Left kidney (tissue), 2 donors: ENCODE data around the gene DNASE1L1. TPM values are rescaled to one million over a fixed set of nuclear protein-coding genes. Genes with fewer than 3 reads are reported as not detected.

Source experiments
- DNase-seq: peaks from one replicate; pipeline ENCODE4 v3.0.0-alpha.2; 2013
- polyA plus RNA-seq: library from polyadenylated mRNA; unstranded; fragments of 120-200 nt; gene quantifications from one replicate; pipeline ENCODE4 v1.2.1, GENCODE V29; 2013; ENCODE audit not compliant: insufficient read length

Gene DNASE1L1
- polyA plus RNA-seq, 1 donor: 13.1 TPM

DNA sequence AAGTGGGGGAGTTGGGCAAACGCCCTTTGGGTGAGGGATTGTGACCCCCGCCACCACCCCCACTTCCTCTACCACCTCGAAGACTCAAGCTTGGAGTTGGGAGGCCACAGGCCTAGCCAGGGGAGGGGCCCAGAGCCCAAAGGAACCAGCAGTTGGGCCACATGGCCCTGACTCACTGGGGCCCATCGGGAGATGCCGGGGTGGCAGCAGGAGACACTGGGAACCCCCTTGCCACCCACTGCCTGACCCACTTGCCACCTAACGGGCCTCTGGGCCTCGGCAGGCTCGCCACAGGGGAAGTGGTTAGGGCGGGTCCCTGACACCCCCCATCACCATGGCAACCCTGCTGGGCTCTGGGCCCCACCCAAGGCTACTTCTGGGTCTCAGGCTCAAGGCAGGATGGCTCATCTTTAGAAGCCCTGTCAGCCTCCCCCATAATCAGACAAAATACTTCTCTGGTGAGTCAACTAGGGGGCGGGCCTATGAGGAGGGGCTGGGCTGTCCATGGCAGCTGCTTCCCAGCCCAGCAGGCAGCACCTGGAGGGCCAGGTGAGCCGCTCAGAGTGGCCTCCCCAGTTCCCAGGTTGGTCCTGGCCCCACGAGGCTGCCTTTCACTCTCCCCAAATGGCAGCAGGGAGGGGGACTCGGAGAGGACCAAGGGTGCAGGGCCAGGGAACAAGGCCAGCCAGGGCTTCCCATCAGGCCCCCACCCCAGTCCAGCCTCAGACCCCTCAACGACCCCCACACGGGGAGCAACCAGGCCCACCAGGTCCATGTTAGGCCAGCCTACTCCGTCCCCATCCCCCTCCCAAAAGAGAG lies 40.2 kb downstream of the DNASE1L1 start:
- no peak for DNase-seq

DNA sequence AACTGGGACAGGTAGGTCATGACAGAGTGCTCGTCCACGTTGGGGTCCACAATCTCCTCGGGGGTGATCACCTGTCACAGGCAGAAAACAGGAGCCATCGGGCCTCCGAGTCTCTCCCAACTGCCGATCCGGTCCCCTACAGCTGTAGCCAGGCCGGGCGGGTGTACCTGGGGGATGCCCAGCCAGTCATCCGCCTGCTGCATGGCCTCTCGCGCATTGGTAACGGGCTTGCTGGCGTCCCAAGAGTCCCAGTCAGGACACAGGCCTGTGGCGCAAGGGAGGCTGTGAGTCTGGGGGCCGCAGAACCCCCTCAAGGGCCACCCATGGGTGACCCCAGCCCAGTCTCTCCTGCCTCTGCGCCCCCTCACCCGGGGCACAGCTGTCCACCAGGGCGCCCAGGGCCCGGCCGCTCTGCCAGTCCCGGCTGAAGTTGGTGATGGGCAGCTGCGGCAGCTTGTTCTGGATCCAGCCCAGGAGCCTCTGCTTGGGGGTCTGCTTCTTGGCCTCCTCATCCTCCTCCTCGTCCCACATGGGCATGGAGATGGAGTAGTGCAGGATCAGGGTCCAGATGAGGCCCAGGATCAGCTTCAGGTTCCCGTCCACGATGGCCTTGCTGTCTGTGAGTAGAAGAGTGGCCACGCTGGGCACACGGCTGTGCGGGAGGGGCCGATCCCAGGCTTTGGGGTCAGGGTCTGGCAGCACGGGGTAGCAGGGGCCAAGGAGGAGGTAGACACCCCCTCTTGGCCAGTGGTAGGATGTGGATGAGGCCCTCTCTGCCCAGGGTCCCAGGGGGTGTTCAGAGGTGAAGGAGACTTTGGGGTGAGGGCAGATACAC lies 41.4 kb downstream of the DNASE1L1 start:
- no peak for DNase-seq

DNA sequence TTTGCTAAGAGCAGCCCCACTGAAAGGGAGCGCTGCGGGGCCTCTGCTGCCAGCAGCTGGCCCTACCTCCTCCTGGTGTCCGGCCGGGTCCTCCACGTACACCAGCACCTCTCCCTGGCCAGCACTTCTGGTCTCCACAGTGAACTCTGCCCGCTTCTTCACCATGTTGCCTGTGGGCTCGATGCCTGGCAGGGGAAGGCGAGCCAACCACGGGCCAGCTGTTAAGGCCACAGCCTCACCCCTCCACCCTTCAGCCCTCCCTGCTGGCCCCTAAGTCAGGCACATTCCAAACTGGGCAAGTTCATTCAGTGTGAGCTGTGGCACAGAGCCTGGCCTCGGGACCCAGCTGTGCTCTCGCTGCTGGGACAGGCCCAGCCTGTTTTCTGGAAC lies 42.4 kb downstream of the DNASE1L1 start:
- DNase-seq: no peak

DNA sequence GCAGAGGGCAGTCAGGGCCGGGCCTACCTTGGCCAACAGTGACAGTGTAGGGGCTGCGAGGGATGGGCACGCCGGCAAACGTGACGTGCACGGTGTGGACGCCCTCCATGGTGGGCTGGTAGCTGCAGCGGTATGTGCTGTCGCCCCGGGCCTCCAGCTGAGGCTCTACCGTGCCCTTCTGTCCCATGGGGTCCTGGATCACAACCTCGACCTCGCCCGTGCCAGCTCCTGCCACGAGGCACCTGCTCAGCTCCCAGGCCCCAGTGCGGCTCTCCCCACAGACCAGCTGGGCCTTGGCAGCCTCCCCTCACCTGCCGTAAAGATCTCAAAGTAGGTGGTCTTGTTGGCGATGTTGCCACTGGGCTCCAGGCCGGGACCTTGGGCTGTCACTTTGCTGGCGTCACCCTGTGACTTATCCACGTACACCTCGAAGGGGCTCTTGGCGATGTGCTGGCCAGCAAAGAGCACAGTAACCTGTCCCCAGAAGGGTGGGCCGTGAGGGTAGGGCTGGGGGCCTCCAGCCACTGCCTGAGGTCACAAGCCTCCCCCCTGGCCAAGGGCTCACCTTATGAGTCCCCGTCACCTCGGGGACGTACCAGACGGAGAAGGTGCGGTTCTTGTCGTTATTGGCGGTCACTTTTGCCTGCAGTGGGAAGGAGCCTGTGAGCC lies 42.9 kb downstream of the DNASE1L1 start:
- DNase-seq: no peak

DNA sequence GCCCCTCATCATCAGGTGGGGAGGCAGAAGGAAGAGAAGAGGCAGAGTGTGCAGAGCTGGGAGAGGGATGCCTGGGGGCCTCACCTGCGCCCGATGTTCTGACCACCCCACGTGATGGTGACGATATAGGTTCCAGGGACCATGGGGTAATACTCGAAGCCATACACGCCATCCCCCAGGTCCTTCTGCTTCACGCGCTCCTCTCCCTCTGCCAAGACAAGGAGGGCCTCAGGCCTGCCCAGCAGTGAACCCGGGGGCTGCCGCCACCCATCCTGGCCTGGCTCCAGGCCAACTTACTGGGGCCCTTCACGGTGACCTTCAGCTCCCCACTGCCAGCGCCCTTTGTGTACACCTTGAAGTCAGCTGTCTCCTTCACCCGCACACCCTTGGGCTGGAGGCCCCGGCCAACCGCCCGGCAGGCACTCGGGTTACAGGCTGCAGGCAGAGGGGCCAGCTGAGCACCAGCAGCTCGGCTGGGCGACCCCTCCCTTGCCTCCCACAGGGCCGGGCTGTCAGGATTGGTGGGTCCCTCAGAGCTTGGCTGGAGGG lies 43.9 kb downstream of the DNASE1L1 start:
- no peak for DNase-seq

DNA sequence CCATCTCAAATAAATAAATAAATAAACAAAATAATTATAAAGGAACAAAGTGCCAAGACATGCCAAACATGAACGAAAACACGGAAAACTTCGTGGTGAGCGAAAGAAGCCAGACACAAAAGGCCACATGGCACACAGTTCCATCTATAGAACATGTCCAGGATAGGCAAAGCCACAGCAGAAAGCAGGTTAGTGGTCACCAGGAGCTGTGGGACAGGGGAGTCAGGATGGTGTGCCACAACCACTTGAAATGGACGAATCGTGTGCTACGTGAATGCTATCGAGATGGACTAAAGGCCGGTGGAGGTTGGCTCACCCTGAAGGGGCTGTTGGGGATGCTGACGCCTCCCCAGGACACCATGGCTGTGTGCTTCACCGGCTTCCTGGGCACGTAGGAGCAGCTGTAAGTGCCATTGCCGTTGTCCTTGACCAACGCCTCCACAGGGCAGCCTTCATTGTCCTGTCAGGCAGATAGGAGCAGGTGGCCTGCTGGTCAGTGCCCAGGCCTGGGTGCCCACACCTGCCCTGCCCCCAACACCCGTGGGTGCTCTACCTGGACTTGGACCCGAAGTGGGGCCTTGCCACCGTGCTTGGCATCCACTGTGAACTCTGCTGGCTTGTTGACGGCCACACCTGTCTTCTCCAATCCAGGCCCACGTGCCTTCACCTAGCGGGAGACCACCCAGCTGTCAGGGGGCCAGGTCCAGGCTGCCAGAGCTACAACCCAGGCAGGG lies 45.2 kb downstream of the DNASE1L1 start:
- no peak for DNase-seq

DNA sequence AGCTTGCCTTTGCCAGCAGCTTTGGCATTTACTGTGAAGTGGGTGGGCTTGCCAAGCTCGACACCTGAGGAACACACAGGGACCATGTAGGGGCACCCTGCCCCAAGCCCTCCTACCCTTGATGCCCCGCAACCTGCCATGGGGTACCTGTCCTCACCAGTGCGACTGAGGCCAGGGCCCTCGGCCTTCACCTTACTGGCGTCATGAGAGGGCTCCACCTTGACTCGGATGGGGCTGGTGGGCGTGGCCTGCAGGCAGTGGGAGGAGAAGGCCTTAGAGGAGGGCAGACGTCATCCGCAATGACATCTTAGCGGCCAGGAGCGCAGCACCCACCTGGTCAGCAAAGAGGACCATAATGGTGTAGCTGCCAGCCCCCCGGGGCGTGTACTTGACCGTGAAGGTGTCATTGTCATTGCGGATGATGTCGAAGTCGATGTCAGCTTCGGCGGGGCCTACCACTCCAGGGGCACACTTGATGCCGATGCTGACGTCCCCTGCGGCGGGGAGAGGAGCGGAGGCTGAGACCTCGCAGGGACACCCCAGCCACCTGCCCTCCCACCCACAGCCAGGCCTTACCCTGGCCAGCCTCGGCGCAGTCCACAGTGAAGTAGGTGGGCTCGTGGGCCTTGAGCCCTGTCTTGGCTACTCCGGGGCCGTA lies 46.8 kb downstream of the DNASE1L1 start:
- no peak for DNase-seq

DNA sequence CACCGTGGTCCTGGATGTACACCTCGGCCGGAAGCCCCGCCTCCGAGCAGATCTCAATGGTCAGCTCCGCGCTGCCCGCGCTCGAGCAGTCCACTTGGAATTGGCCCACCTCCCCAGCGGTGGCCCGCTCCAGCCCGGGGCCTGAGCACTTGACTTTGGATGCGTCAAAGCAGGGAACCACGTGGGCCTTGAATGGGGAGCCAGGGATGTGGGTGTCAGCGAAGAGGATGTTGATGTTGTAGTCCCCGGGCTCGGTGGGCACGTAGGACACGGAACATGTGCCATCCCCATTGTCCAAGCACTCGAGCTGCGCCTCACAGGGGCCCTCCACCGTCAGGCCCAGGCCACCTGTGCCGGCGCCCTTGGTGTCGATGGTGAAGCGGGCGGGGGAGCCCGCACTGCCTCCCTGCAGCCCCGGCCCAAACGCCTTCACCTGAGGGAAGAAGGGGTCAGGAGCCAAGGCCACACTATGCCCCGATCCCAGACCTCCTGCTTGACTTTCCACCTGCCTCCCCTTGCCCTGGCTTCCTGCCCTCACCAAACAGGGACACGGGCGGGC lies 48.8 kb downstream of the DNASE1L1 start:
- no peak for DNase-seq

DNA sequence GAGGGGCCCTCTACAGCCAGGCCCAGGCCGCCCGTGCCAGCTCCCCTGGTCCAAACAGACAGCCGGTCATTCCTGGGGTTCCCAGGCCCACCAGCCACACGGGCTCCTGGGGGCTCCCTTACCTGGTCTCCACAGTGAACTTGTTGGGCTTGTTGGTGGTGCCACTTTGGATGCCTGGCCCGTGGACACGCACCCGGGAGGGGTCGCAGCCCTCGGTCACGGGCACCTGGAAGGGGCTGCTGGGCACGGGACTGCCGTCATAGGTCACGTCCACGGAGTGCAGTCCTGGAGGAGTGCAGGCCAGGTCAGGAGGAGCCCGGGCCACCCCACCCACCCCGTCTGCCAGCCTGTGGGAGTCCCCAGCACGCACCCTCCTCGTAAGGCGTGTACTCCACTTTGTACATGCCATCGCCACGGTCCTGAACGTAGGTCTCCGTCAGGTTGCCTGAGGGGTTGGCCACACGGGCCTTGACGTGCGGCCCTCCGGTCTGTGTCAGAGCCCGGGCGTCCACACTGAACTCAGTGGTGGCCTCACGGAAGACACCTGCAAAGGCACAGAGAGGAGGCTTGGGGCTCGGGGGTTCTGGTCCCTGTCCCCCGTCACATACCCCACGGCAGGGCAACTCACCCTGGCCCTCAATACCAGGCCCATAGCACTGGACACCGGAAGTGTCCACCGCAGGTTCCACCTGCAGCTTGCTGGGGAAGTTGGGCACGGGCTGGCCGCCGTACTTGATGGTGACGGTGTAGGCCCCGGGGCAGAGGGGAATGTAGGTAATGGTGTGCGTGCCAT lies 49.5 kb downstream of the DNASE1L1 start:
- DNase-seq: no peak

DNA sequence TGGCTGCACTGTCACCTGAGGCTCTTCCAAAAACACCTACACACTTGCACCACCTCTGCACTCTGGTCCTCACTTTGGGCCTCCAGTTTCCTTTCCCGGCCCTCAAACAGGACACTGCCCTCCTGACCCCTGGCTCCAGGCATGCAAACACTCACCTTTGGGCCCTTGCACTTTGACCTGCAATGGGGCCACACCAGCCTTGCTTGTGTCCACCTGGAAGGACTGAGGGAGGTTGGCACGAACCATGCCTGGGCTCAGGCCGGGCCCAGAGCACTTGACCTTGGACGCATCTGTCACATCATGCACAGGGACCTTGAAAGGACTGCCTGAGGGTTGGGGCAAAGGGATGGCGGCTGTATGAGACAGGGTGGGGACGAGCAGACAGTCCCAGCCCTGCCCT lies 50.2 kb downstream of the DNASE1L1 start:
- no peak for DNase-seq

DNA sequence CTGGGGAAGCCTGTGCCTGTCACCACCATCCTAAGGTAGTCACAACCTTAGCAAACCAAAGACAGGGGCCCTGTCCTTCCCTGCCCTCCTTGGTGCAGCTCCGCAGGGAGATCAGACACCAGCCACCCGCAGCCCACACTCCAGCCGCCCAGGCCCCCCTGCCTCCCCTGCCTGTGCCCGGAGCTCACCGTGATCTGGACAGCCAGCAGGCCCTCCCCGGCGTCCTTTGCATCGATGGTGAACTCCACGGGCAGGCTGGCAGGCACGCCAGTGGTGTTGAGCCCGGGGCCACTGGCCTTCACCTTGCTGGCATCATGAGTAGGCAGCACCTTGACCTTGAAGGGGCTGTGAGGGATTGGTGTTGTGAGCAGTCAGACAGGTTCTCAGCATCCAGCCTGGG lies 51.0 kb downstream of the DNASE1L1 start:
- no peak for DNase-seq

DNA sequence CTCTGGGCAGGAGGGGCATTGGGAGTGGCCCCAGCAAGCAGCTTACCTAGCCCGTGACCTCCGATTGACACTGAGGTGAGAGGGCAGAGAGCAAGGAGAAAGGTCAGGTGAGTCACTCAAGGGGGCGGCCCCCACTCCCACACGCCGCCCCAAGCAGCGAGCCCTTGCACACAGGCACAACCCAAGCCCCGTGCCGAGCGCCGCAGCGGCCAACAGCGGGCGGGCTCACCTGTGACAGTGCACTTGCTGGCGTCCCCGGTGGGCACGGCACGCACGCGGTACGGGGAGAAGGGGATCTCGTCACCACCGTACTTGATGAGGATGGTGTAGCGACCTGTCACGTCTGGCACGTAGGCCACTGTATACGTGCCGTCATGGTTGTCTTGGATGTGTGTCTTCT lies 51.8 kb downstream of the DNASE1L1 start:
- no peak for DNase-seq

DNA sequence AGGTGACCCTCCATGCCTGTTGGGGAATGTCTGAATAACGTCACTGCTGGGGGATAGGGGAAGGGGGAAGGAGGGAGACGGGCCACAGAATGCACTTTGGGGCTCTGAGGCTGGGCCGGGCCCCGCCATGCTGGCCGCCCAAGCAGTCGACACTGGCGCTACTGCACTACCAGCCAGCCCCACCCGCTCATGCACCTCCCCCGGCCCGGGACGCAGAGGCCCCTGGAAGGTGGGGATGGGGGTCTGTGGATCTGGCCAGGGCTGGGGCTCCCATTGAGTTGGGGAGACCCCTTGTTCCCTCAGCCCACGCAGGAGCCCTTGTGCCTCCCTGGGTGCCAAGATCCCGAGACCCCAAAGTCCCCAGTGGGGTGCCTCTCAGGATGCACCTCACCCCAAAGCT lies 52.5 kb downstream of the DNASE1L1 start:
- no peak for DNase-seq

DNA sequence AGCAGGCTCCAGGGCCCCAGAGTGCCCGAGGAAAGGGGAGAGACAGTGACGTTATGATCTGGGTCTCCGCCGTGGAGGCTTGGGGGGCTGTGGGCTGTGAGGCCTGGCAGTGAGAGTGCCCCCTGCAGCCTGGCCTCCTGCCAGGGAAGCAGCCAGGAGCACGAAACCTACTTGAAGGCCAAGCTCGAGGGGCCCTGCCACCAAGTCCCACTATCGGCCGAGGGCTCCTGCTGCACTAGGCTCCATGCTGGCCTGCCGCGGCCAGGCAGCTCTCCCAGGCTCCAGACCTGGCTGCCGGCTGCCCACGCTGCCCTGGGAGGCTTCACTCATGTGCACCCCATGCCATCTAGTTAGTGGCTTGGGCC lies 53.3 kb downstream of the DNASE1L1 start:
- no peak for DNase-seq

DNA sequence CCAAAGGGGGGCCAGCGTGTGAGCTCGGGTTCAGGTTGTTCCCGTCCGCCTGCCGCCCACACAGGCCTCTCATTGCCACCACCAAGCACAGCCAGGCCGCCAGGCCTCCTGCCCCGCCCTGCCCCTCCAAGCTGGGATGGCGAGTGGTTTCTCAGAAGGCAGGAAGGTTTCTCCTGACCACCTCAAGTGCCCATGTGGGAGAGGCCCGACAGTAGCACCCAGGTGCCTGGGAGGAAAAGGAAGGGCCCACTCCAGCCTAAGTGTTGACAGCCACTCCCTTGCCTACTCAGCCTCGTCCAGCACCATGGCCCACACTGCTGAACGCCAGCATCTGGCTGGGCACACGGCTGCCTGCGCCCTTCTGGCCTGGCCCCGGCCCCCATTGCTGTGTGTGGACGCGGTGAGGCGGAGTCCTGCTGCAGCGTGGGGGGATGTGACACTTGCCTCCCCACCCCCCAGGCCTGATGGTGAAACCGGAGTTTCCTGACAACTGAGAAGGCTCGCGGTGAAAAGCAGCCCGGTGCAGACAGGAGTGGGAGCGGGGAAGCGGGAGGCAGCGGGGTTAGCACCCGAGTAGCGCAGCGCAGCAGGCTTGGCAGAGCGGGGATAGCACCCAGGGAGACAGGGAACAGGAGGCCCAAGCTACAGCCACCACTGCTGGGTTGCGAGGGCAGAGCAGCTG lies 53.8 kb downstream of the DNASE1L1 start:
- DNase-seq: no peak

DNA sequence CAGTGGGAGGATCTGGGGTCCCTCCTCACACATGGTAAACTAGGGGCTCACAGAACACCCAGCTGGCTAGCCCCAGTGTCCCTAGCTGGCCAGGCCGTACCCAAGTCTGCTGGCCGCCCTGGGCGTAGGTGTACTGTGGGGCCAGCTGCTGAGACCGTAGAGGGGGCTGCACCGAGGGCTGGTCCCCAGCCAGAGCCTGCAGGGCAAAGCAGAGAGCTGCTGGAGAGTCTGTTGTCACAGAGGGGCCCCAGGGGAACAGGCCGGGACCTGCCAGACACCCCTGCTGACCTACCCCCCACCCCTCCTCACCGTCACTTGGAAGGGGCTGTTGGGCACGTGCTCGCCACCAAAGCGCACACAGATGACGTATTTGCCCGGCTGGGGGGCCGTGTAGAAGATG lies 54.5 kb downstream of the DNASE1L1 start:
- DNase-seq: no peak

DNA sequence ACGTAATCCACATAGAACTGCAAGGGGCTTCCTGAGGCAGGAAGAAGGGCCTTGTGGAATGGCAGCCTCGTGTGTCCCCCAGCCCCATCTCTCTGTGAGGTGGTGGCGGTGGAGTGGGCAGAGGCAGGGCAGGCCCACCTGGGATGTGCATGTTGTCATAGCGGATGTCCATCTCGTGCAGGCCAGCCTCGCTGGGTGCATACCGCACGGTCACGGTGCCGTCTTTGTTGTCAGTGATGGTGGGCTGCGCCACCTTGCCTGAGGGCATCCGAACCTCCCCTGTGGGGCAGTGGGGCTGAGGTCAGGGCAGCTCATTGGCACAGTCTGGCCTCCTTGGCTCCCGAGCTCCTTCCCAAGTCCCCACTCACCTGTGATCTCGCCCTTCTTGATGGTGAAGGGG lies 55.0 kb downstream of the DNASE1L1 start:
- DNase-seq: no peak

DNA sequence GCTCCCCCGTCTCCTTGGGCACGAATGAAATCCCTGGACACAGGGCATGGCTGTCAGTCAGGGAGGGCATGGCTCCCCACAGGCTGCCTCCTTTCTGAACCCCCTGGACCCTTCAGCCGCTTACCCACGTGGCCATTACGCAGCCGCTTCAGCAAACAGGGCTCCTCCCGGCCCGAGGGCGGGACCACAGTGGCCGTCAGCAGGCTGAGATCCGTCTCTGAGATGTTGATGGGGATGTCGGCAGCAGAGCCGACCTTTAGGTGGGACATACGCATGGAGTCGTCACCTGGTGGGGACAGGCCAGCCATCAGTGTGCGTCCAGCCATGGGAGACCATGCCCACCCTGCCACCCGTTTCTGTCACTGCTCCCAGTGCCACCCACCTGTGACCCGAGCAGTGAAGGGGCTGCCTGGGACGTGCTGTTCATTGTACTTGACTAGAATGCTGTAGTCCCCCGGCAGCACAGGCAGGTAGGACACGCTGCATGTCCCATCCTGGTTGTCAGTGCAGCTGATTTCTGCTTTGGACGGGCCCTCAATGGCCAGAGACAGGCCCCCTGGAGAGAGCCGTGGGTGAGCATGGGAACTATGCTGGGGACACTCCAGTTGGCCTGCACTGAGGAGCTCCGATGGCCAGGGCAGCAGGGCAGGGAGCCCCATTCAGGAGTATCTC lies 55.7 kb downstream of the DNASE1L1 start:
- DNase-seq: no peak

DNA sequence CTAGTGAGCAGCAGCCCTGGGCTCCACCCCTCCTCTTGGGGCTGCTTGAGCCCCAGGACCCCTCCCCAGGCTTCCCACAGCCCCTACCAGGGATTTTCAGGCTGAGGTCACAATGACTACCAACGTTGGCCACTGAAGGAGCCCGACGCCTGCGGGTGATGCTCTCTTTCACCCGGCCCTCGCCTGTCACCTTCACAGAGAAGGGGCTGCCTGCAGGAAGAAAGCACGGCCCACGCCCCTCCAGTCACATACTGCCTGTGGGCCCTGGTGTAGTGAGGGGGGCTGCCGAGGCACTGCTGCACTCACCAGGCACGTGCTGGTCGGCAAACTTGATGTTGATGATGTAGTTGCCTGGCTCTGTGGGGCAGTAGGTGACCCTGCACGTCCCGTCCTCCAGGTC lies 56.6 kb downstream of the DNASE1L1 start:
- no peak for DNase-seq
